ENCODE data around the gene SLC44A1. TPM values are rescaled to one million over a fixed set of nuclear protein-coding genes. Genes with fewer than 3 reads are reported as not detected.

SLC44A1 gene
- total and polyA plus RNA-seq, 10 of the 15 experiments (the other 5 are each of a cell fraction or from before 2014, with no cell fraction given) = 2.4 to 21.2 (median 12.4) TPM

GRCh38 chr9:105270711-105271110, 26.3 kb downstream of the SLC44A1 start:
- no peak for TF ChIP-seq USF2 (IDR thresholded peaks at IDR 0.05; ENCODE audit: borderline replicate concordance, low read depth, low read length)
- no peak for TF ChIP-seq EED (IDR thresholded peaks at IDR 0.05; ENCODE audit: low read depth)
- TF ChIP-seq FOXK2 (IDR thresholded peaks at IDR 0.05) = no peak
- no peak for TF ChIP-seq IKZF2 (IDR thresholded peaks at IDR 0.05)
- TF ChIP-seq NFYB (IDR thresholded peaks at IDR 0.05; ENCODE audit: insufficient read depth, low read depth, low read length) = no peak
- no peak for TF ChIP-seq MLLT1 (IDR thresholded peaks at IDR 0.05)
- TF ChIP-seq JUND (IDR thresholded peaks at IDR 0.05; ENCODE audit: low read depth, low read length) = no peak
- TF ChIP-seq KDM1A (IDR thresholded peaks at IDR 0.05; ENCODE audit: borderline replicate concordance) = no peak
- TF ChIP-seq RBBP5 (conservative IDR thresholded peaks at IDR 0.05) = no peak
- TF ChIP-seq MYC (IDR thresholded peaks at IDR 0.05; ENCODE audit: insufficient read depth, insufficient read length, insufficient replicate concordance, low read length, severe bottlenecking) = no peak
- no peak for TF ChIP-seq STAT1 (conservative IDR thresholded peaks at IDR 0.05)
- no peak for TF ChIP-seq CHD4 (IDR thresholded peaks at IDR 0.05)
- TF ChIP-seq CBX5 (IDR thresholded peaks at IDR 0.05; ENCODE audit: low read depth) = no peak
- TF ChIP-seq SIN3A (IDR thresholded peaks at IDR 0.05; ENCODE audit: low read depth, low read length) = no peak
- Histone ChIP-seq H4K20me1 (ENCODE audit: control insufficient read depth, insufficient read depth) (no peaks in the 10 kb centered on the region), H3K4me3 (no peak overlapping the region), H3K27ac (ENCODE audit: control insufficient read depth, insufficient read depth) (no peak overlapping the region), H3K9me3 (replicated peaks; ENCODE audit: control insufficient read depth, insufficient read depth, low read length) (no peaks in the 10 kb centered on the region), H3K9ac (ENCODE audit: control insufficient read depth, insufficient read depth, low read length) (no peak overlapping the region), H3K79me2 (ENCODE audit: control insufficient read depth, insufficient read depth, low read length) (no peaks in the 10 kb centered on the region), H3K4me1 (ENCODE audit: control insufficient read depth, insufficient read depth, low read length) (no peaks in the 10 kb centered on the region), H2AFZ (ENCODE audit: control insufficient read depth, low read depth, low read length) (no peak overlapping the region), H3K36me3 (ENCODE audit: control insufficient read depth in 2 of 2, insufficient read depth in 2 of 2, low read length in 1 of 2) (no peaks in the 10 kb centered on the region), H3K4me2 (ENCODE audit: control insufficient read depth, insufficient read depth) (no peak overlapping the region), H3K27me3 (replicated peaks in 1 of 2; ENCODE audit: control insufficient read depth in 2 of 2, insufficient read depth in 2 of 2, low read length in 1 of 2) (no peaks in the 10 kb centered on the region)
- ChIA-PET POLR2A (no interaction called here), CTCF (no interaction called here), SMC1A (ENCODE audit: uncharacterized antibody, unreplicated experiment) (no interaction called here), RAD21 (ENCODE audit: unreplicated experiment) (no interaction called here)
- FAIRE-seq (no peak), DNase-seq (ENCODE audit: low read depth, low spot score) (no peak), ATAC-seq (no peak)
- intact Hi-C loops (cut with micrococcal nuclease; ENCODE audit: unreplicated experiment) = no loop called here
- 56% methylated on average over 4 of the region's 4 CpGs for WGBS (ENCODE audit: insufficient coverage, insufficient replicate concordance, low lambda C conversion rate, missing lambda C conversion rate)
- no TSS peak for BruUV-seq (replicated peaks)
- in situ Hi-C loops (cut with MboI) = no loop called here

All from GM12878 (cell line).